Colonic mucosa (tissue), 4 donors: Measurements from ENCODE around the gene ANKRD18B. TPM values are rescaled to one million over a fixed set of nuclear protein-coding genes. Genes with fewer than 3 reads are reported as not detected.
"Not testable (repeated sequence)": the region's sequence is repeated elsewhere in the genome, so short reads cannot be mapped to it uniquely, and the experiment has no call there.

Experiments used
- DNase-seq: peaks from one replicate; pipeline ENCODE4 v3.0.0-alpha.2; 2020
- H3K27ac ChIP-seq: fragments of 200-600 bp; one replicate; pipeline ENCODE4 v1.8.0; 2021
- H3K27me3 ChIP-seq: fragments of 200-600 bp; one replicate; pipeline ENCODE4 v1.8.0; 2021
- H3K36me3 ChIP-seq: fragments of 200-600 bp; one replicate; pipeline ENCODE4 v1.8.0; 2021
- H3K4me1 ChIP-seq: fragments of 200-600 bp; one replicate; pipeline ENCODE4 v1.8.0; 2021; ENCODE audit warnings: mild to moderate bottlenecking
- H3K4me3 ChIP-seq: fragments of 200-600 bp; one replicate; pipeline ENCODE4 v1.8.0; 2021
- H3K9ac ChIP-seq, 2 donors: one replicate each; pipeline ENCODE4 v1.7.0; 2013; ENCODE audit warnings: control low read depth in 2 of 2, low read depth in 2 of 2, low read length in 2 of 2
- H3K9me3 ChIP-seq: fragments of 200-600 bp; one replicate; pipeline ENCODE4 v1.8.0; 2021
- intact Hi-C: fragments of 100-400 bp; cut with DNase I; formaldehyde crosslinking; loops from one replicate; pipeline ENCODE4 v1.14.1; 2022
- total RNA-seq, 2 donors: library from RNA; stranded (reverse); fragmentation: NEBNext Ultra II Directional in 1 of 2; extraction: Animal tissue kit (Norgen Biotek cat#: 25700) in 1 of 2; gene quantifications; one replicate each; pipeline ENCODE4 v1.2.1, GENCODE V29; 2021
- donor health status: healthy.
- donor health status: DM: no; HTN: no; CAD: no.
- donor health status: DM: no; HTN: no; CAD: no.

ANKRD18B gene
- total RNA-seq, 2 donors from 2014 or later = 0.57 TPM; not detected in 1

DNA sequence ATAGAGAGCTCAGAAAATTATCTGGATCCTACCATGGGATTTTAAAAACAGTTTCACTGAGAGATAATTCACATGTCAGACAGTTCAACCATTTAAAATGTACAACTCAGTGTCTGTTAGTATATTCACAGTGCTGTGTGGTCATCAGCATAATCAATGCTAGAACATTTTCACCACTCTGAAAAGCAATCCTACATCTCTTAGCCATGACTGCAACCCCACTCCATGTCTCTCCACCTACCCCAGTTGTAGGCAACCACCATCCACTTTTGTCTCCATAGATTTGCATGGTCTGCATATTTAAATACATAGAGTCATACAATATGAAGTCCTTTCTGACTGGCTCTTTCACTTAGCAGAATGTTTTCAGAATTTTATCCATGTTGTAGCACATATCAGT lies 27.1 kb downstream of the ANKRD18B start:
- H3K4me1 ChIP-seq, intact Hi-C loops, H3K27me3 ChIP-seq, H3K36me3 ChIP-seq, H3K9ac ChIP-seq, DNase-seq, H3K27ac ChIP-seq, H3K4me3 ChIP-seq, H3K9me3 ChIP-seq: not testable (repeated sequence)

DNA sequence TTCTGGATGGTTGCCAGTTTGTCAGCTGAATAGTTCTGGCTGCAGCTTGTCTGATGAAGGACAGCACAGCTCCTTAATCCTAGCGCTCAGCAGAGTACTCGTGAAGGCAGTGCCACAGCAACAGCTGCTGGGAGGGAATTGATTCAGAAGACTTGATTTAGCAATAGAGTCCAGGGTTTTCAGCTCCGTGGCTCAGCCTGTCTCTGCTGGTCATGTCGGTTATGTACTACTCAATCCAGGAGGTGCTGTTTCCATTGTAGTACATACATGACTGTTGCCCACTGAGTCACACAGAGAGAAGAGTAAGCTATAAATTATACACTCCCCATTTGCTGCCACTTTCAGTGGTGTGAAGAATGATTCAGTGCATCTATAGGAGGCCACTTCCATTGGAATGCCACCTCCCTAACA lies 28.3 kb downstream of the ANKRD18B start:
- H3K36me3 ChIP-seq, H3K4me3 ChIP-seq, H3K9ac ChIP-seq, intact Hi-C loops, H3K27ac ChIP-seq, H3K9me3 ChIP-seq, DNase-seq, H3K4me1 ChIP-seq, H3K27me3 ChIP-seq: not testable (repeated sequence)

DNA sequence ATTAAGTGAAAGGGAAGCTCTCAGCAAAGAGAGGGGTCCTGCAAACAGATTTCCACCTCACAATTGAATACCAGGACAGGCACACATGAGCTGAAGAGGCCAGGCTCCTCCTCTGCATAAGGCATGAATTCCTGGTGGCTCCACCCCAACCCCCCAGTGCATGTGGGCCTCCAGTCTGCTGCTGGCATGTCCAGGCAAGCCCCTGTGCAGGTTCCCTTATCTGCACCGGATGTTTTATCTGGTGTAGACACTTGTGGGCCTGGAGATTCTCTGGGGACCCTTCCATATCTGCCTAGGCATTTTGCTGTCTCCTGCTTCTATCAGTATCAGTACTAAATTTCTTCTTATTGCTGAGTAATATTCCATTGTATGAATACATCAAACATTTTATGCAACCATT lies 36.2 kb downstream of the ANKRD18B start:
- H3K9me3 ChIP-seq, H3K27ac ChIP-seq, intact Hi-C loops, H3K27me3 ChIP-seq, H3K4me3 ChIP-seq, DNase-seq, H3K4me1 ChIP-seq, H3K36me3 ChIP-seq, H3K9ac ChIP-seq: not testable (repeated sequence)

DNA sequence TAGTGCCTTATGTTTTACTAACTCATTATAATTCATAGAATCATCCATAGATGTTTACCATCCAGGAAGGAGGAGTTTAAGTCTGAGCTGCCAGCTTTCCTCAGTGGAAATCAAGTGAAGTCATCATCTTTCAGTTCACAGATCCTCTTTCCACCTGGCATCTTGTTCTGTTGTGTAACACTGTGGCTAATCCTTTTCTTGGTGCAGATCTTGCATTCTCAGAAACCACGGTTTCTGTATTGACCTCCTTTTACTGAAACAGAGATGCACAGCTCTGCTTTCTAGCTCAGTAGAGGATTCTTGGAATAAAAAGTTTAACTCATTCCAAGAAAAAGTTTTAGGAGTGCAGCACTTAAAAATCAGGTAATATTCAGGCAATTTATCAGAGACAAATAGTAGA lies 38.1 kb downstream of the ANKRD18B start:
- H3K4me3 ChIP-seq, intact Hi-C loops, H3K36me3 ChIP-seq, H3K27me3 ChIP-seq, H3K9ac ChIP-seq, DNase-seq, H3K9me3 ChIP-seq, H3K27ac ChIP-seq, H3K4me1 ChIP-seq: not testable (repeated sequence)

DNA sequence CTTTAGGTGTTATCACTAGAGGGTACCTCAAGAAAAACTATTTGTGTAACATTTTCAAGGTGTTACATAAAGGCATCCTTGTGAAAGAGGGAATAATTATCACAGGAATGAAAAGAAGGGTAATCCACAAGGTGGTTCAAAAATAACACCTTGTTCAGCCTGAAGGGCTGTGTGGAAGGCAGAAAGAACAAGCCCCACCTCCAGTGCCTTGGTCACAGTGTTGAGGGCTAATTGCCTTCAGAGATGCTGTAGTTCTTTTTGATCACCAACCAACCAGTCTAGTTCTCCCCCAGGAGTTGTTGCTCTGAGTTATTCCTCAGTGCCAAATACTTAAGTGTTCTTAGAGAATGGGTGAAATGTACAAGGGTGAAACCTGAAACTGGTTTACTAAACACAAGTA lies 43.7 kb downstream of the ANKRD18B start:
- H3K27ac ChIP-seq, DNase-seq, H3K9ac ChIP-seq, intact Hi-C loops, H3K4me1 ChIP-seq, H3K27me3 ChIP-seq, H3K36me3 ChIP-seq, H3K4me3 ChIP-seq, H3K9me3 ChIP-seq: not testable (repeated sequence)

DNA sequence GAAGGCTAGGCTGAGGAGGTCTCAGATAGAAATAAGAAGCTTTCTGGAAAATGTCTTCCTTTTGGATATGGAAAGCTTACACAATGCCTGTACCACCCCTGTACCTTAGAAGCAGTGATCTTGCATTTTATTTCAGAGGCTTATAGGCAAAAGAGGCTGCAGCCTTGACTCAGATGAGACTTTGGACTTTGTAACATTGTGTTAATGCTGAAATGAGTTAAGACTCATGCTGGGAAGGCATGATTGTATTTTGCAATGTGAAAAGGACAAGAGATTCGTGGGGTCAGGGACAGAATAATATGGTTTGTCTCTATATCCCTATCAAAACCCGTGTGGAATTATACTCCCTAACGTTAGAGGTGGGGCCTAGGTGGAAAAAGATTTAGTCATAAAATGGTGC lies 53.7 kb downstream of the ANKRD18B start:
- H3K4me1 ChIP-seq, H3K27ac ChIP-seq, H3K27me3 ChIP-seq, H3K9ac ChIP-seq, H3K4me3 ChIP-seq, intact Hi-C loops, H3K36me3 ChIP-seq, DNase-seq, H3K9me3 ChIP-seq: not testable (repeated sequence)

DNA sequence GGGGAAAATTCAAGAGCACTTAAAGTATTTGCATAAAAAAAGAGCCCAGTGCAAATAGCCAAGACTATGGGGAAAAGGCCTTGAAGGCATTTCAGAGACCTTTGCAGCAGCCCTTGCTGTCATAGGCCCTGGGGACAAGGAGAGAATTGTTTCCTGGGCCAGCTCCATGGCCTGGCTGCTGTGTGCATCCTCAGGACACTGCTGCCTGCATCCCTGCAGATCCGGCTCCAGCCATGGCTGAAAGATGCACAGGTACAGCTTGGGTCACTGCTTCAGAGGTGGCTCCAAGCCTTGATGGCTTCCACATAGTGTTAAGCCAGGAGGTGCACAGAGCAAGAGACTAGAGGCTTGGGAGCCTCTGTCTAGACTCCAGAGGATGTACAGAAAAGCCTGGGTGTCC lies 55.9 kb downstream of the ANKRD18B start:
- intact Hi-C loops = not testable (repeated sequence)

DNA sequence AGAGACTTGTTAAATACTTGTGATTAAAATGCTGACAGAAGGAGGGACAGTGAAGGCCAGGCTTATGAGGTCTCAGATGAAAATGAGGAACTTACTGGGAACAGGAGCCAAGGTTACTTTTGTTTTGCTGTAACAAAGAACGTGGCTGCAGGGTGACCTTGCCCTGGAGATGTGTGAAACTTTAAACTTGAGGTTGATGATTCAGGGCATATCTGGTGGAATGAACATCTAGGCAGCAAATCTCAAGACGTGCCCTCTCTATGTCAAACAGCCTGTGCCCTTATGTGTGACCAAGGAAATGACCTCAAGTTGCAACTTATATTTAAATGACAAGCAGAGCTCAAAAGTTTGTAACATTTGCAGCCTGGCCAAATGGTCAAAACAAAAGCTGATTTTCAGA lies 58.6 kb downstream of the ANKRD18B start:
- H3K9me3 ChIP-seq, H3K4me3 ChIP-seq, H3K36me3 ChIP-seq, H3K27me3 ChIP-seq, H3K27ac ChIP-seq, H3K9ac ChIP-seq, intact Hi-C loops, DNase-seq, H3K4me1 ChIP-seq: not testable (repeated sequence)

More for the DNA sequence above, 55.9 kb downstream of the ANKRD18B start:
- H3K9ac ChIP-seq, DNase-seq, H3K36me3 ChIP-seq, H3K27me3 ChIP-seq, H3K4me3 ChIP-seq, H3K27ac ChIP-seq, H3K9me3 ChIP-seq, H3K4me1 ChIP-seq: not testable (repeated sequence)

DNA sequence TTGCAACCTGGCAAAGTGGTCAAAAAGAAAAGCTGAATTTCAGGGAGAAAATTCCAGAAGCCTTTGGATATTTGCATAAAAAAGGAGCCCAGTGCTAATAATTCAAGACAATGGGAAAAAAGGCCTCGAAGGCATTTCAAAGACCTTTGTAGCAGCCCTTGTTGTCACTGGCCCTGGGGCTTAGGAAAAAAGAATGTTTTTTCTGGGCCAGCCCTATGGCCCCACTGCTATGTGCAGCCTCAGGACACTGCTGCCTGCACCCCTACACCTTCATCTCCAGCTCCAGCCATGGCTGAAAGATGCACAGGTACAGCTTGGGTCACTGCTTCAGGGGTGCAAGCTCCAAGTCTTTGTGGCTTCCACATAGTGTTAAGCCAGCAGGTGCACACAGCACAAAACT lies 62.1 kb downstream of the ANKRD18B start:
- H3K9ac ChIP-seq, H3K36me3 ChIP-seq, H3K4me1 ChIP-seq, H3K27me3 ChIP-seq, H3K9me3 ChIP-seq, H3K27ac ChIP-seq, intact Hi-C loops, DNase-seq, H3K4me3 ChIP-seq: not testable (repeated sequence)

DNA sequence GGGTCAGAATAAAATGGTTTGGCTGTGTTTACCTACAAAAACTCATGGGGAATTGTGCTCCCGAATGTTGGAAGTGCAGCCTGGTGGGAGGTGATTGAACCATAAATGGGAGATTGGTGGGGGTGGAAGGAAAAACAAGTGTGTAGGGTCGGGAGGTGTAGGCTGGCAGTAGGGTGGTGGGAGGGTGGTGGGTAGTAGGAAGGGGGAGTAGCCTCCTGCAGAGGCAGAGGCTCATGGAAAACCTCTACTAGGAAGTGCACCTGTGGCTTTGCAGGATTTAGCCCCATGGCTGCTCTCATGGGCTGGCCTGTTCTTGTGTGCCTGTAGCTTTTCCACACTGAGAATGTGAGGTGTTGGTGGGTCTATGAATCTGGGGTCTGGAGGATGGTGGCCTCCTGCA lies 63.7 kb downstream of the ANKRD18B start:
- H3K4me1 ChIP-seq, H3K36me3 ChIP-seq, H3K9ac ChIP-seq, H3K27ac ChIP-seq, H3K27me3 ChIP-seq, intact Hi-C loops, H3K4me3 ChIP-seq, DNase-seq, H3K9me3 ChIP-seq: not testable (repeated sequence)

DNA sequence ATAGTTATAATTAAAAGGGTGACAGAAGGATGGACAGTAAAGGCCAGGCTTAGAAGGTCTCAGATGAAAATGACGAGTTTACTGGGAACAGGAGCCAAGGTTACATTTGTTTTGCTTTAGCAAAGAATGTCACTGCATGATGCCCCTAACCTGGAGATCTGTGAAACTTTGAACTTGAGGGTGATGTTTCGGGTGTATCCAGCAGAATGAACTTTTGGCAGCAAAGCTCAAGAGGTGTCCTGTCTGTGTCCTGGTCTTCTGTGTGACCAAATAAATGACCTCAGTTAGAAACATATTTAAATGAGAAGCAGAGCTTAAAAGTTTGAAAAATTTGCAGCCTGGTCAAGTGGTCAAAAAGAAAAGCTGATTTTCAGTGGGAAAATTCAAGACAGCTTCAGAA lies 64.8 kb downstream of the ANKRD18B start:
- H3K9me3 ChIP-seq, intact Hi-C loops, H3K4me1 ChIP-seq, H3K9ac ChIP-seq, H3K36me3 ChIP-seq, H3K4me3 ChIP-seq, H3K27me3 ChIP-seq, H3K27ac ChIP-seq, DNase-seq: not testable (repeated sequence)

DNA sequence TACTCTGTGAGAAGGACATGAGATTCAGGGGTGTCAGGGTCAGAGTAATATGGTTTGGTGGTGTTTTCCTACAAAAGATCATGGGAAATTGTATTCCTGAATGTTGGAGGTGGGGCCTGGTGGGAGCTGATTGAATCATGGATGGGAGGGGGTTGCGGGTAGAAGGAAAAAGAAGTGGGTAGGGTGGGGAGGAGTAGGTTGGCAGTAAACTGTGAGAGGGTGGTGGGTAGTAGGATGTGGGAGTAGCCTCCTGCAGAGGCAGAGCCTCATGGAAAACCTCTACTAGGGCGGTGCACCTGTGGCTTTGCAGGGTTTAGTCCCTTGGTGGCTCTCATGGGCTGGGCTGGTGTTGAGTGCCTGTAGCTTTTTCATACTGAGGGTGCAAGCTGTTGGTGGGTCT lies 66.8 kb downstream of the ANKRD18B start:
- H3K27me3 ChIP-seq, H3K9ac ChIP-seq, DNase-seq, intact Hi-C loops, H3K4me1 ChIP-seq, H3K36me3 ChIP-seq, H3K4me3 ChIP-seq, H3K27ac ChIP-seq, H3K9me3 ChIP-seq: not testable (repeated sequence)

DNA sequence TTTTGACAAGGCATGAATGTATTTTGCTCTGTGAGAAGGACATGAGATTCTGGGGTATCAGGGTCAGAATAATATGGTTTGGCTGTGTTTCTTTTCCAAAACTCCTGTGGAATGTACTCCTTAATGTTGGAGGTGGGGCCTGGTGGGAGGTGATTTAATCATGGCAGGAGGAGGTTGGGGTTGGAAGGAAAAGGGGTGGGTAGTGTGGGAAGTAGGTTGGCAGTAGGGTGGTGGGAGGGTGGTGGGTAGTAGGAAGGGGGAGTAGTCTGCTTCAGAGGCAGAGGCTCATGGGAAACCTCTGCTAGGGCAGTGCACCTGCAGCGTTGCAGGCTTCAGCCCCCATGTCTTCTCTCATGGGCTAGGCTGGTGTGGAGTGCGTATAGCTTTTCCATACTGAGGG lies 72.9 kb downstream of the ANKRD18B start:
- H3K4me1 ChIP-seq = not testable (repeated sequence)

DNA sequence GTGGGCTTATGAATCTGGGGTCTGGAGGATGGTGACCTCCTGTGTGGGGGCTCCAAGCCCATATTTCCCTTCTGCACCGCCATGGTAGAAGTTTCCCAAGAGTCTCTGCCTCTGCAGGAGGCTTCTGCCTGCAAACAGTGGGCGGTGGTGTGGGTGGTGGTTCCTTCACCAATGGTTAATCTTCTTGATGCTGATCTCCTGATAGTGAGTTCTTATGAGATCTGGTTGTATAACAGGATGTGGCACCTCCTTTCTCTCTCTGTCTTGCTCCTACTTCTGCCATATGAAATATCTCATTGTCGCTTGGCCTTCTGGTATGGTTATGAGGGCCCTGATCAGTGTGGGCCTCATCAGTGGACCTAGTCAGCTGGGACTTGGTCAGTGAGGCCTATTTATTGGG lies 73.3 kb downstream of the ANKRD18B start:
- H3K27ac ChIP-seq, H3K4me3 ChIP-seq, H3K9me3 ChIP-seq, intact Hi-C loops, DNase-seq, H3K9ac ChIP-seq, H3K36me3 ChIP-seq, H3K4me1 ChIP-seq, H3K27me3 ChIP-seq: not testable (repeated sequence)

More for the DNA sequence above, 72.9 kb downstream of the ANKRD18B start:
- H3K27me3 ChIP-seq, H3K4me3 ChIP-seq, intact Hi-C loops, H3K36me3 ChIP-seq, H3K9ac ChIP-seq, H3K27ac ChIP-seq, DNase-seq, H3K9me3 ChIP-seq: not testable (repeated sequence)
